ENCODE data around the gene SETD1A. TPM values are rescaled to one million over a fixed set of nuclear protein-coding genes. Genes with fewer than 3 reads are reported as not detected.
A peak's percentile ranks its signal among the peaks of the same experiment; 100 is the strongest.
"Not testable (repeated sequence)": the region's sequence is repeated elsewhere in the genome, so short reads cannot be mapped to it uniquely, and the experiment has no call there.

The SETD1A gene
- total RNA-seq, 1 donor from 2014 or later, result 17.6 TPM

DNA sequence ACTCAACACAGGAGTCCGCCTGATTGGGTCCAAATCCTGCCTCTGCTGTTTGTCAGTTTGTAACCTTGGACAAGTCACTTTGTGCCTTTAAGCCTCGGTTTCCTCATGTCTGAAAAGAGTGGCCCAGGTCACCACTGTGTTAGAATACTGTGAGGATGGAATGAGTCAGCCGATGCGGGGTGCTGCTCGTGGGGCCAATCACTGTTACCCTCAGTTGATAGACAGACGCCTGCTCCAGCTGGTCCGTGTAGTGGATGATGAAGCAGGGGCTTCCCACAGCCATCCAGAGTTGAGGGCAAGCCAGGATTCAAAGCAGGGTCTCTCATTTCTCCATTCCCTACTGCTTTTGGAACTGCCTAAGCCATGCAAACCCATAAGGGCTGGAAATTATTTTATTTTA, 28.4 kb upstream of the SETD1A start:
- DNase-seq (ENCODE audit: low spot score), result no peak

DNA sequence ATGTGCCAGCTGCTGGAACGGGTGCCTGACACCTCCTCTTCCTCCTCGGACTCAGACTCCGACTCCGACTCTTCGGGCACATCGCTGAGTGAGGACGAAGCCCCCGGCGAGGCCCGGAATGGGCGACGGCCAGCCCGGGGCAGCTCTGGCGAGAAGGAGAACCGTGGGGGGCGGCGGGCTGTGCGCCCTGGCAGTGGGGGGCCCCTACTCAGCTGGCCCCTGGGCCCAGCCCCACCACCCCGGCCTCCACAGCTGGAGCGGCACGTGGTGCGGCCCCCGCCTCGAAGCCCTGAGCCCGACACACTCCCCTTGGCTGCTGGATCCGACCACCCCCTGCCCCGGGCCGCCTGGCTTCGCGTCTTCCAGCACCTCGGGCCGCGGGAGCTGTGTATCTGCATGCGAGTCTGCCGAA, 27.4 kb upstream of the SETD1A start:
- no peak for DNase-seq (ENCODE audit: low spot score)

DNA sequence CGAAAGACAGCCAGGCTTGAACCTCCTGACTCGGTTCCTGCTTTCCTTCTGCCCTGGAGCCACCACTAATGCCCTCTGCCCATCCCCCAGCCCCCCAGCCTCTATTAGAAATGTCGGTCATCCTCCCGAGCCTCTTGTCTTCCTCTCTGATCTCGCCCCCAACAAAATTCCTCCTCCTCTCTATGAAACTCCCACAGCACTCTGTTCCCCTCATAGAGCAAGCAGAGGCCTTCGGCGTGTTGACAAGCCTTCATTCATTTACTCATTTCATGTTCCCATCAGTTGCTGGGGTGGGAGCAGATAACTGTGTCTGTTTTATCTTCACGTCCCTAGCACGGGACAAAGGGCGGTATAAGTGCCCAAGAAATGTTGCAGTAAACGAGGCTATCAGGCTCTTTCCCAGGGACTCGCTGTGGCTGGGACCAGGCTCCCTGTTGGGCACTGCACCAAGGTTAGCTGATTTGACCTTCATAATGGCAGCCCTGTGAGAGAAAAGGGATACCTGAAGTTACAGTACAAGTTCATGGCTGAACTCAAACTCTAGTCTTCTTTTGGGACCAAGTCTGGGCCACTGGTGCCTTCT, 26.4 kb upstream of the SETD1A start:
- DNase-seq (ENCODE audit: low spot score), result no peak

DNA sequence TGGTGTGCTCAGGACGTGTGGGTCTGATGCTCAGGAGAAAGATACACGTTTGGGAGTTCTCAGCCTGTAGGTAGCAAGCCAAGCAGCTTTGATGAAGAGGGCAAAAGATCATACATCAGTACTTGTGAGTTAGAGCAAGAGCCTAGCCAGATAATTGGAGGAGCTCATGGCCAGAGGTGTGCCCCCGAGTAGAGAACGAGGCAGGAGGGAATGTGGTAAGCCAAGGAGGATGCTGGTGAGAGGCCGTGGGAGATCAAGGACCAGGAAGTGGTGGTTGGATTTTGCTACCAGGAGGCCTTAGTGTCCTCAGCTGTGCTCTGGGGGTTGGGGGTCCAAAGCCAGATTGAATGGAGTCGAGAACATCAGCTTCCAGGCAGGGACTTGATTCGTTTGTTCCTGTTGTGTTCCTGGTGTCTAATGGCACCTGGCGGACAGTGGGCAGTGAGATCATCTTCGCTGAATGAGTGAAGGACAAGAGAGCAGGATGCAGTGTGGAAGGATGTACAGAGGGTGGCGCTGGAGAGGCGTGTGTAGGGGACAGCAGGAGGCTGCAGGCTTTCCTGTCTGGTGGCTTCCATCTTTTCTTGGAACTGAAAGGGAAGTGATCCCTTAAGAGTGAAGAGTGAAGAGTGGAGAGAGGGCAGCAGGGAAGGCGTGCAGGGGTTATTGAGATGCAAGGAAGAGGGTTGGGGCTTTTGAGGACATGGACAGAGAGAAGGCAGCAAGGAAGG, 22.6 kb upstream of the SETD1A start:
- DNase-seq (ENCODE audit: low spot score), result no peak

DNA sequence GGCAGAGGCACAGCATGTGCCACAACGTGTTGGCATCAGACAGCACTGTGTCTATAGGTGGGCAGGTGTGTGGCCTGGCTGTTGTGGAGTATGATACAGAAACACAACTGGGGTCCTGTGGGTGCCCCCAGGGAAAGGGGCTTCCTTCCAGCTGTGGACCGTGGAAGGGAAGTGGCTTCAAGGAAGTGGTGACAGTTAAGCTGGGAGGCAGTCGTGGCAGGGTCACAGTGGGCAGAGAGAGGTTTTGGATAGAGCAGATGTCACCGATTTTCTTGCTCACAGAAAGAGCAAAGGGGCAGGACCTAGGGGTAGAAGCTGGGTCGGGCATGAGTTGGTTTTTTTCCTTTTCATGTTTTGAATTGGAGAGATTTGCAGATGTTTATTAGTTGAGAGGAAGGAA, 19.9 kb upstream of the SETD1A start:
- DNase-seq (ENCODE audit: low spot score), result no peak

DNA sequence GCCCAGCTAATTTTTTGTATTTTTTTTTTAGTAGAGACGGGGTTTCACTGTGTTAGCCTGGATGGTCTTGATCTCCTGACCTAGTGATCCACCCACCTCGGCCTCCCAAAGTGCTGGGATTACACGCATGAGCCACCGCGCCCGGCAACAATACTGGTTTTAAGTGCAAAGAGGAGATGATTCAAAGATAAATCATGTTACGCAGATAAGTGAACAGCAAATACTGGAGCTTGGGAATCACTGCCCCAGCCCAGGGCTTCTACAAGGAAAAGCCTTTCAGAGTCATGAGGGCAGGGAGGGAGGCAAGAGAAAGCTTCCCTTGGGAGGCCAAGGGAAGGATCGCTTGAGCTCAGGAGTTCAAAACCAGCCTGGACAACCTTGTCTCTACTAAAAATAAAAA, 18.0 kb upstream of the SETD1A start:
- DNase-seq (ENCODE audit: low spot score), result not testable (repeated sequence)

DNA sequence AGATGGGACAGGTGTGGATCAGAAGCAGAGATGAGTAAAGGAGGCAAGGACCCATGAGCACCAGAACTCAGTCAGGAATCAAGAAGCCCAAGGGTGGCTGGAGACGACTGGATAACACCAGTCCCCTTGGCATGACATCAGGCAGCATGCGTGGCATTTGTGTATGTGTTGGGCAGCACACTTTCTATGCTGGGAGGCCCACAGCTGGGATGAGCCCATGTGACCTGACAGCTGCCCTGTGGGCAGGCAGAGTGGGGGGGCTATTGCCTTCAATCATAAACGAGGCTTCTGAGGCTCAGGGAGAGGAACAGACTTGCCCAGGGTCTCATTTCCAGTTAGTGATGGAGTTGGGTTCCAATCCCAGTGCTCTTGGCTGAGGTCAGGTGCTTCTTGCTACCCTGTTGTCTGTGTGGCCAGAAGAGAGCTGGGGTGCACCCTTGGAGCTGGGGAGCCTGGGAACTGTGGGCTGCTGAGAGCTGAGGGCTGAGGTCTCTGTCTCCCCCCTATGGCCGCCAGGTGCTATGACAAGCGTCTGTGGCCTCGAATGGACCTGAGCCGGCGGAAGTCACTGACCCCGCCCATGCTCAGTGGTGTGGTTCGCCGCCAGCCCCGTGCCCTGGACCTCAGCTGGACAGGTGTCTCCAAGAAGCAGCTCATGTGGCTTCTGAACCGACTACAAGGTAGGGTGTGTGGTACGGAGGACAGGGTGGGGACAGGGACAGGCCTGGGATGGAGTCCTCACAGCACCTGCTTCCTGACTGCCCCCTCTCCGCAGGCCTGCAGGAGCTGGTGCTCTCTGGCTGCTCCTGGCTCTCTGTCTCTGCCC, 15.7 kb upstream of the SETD1A start:
- peak; percentile 77 for DNase-seq (ENCODE audit: low spot score)

DNA sequence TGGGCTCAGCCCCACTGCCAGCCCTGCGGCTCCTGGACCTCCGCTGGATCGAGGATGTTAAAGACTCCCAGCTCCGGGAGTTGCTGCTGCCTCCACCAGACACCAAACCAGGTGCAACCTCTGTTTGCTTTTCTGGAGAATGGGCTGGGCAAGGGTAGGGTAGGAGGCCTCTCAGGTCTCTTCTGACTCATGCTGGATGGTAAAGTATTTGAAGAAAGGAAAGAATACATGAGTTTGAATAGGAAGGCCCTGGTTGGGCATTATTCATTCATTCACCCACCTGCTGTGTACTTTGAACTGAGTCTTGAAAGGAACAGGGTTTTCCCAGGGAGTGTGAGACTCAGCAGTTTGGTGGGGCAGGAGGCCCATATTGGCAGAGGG, 15.1 kb upstream of the SETD1A start:
- no peak for DNase-seq (ENCODE audit: low spot score)

DNA sequence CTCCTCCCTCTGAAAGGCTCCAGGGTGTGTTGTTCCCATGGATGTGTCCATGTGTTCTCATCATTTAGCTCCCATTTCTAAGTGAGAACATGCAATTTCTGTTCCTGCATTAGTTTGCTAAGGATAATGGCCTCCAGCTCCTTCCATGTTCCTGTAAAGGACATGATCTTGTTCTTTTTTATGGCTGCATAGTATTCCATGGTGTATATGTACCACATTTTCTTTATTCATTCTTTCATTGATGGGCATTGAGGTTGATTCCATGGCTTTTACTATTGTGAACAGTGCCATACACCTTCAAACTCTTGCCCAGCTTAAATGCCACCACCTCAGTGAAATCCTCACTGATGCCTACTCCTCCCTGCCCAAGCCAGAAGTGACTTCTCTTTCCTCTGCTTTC, 13.2 kb upstream of the SETD1A start:
- no peak for DNase-seq (ENCODE audit: low spot score)

DNA sequence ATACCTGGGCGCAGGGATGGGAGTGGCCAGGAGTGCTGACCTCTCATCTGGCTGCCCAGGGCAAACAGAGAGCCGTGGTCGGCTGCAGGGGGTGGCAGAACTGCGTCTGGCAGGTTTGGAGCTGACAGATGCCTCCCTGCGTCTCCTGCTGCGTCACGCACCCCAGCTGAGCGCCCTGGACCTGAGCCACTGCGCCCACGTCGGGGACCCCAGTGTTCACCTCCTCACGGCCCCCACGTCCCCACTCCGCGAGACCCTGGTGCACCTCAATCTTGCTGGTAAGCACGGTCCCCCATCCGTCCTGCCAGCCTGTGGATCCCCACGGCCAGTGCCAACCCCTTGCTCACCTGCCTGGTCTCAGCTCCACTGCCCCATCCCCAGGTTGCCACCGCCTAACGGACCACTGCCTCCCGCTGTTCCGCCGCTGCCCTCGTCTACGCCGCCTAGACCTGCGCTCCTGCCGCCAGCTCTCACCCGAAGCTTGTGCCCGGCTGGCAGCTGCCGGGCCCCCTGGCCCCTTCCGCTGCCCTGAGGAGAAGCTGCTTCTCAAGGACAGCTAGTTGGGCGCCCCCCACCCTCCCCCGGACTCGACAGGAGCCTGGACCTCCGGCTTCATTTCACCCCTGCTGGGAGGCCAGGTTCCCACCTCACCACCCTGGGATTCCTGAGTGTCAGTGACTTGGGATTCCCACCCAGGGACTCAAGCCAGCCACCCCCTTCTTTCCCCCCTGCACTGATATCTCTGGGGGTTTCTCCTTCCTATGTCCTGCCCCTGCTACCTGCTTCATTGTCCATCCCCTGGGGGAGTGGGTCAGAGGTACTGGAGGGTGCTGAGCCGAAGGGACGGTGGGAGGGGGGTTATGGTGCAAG, 10.6 kb upstream of the SETD1A start:
- no peak for DNase-seq (ENCODE audit: low spot score)

DNA sequence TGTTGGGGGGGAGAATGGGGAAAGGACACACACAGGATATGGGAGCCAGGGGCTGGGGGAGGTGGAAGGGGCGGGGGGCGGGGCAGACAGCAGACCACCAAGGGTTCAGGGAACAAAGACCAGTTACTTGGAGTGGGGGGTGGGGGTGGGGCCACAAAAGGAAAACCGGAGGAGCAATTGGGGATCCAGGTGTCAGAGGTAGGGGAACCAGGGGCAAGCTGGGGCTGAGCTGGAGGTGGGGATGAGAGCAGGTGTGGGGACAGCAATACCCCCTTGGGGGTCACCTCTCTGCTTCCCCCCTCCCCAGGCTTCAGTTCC, 10.1 kb upstream of the SETD1A start:
- no peak for DNase-seq (ENCODE audit: low spot score)

DNA sequence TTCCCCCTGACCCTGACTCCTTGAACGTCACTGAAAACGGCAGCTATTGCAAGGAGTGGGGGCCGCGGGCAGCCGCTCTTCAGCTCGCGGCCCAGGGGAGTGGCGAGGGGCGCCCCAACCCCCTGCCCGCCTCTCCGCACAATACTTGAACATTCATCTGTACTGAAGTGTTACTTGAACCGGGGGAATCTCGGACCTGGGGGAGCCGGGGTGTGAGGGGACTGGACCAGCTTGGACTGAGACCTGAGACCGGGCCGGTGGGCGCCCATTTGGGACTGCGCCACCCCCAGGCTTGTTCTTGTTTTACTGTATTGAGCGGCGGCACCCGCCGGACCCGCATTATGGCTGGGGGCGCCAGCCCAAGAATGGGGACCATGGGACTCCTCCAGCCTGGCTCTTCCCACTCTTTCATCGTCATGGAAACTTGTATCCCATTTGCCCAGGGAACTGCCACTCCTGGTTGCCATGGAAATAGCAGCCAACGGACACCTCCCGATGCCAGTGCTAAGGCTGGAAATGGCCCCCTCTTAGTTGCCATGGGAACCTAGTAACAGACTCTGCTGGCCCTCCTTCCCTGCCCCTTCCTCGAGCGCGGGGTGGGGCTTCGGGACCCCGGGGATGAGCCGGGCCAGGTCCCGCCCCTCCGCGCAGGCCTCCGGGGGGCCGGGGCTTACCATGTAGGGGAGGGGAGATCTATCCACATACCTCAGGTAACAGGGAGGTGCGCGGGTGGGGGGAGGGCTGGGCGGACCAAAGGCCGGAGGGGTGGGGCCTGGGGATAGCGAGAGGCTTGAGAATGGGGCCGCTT, 9.5 kb upstream of the SETD1A start:
- peak; percentile 92 for DNase-seq (ENCODE audit: low spot score)

DNA sequence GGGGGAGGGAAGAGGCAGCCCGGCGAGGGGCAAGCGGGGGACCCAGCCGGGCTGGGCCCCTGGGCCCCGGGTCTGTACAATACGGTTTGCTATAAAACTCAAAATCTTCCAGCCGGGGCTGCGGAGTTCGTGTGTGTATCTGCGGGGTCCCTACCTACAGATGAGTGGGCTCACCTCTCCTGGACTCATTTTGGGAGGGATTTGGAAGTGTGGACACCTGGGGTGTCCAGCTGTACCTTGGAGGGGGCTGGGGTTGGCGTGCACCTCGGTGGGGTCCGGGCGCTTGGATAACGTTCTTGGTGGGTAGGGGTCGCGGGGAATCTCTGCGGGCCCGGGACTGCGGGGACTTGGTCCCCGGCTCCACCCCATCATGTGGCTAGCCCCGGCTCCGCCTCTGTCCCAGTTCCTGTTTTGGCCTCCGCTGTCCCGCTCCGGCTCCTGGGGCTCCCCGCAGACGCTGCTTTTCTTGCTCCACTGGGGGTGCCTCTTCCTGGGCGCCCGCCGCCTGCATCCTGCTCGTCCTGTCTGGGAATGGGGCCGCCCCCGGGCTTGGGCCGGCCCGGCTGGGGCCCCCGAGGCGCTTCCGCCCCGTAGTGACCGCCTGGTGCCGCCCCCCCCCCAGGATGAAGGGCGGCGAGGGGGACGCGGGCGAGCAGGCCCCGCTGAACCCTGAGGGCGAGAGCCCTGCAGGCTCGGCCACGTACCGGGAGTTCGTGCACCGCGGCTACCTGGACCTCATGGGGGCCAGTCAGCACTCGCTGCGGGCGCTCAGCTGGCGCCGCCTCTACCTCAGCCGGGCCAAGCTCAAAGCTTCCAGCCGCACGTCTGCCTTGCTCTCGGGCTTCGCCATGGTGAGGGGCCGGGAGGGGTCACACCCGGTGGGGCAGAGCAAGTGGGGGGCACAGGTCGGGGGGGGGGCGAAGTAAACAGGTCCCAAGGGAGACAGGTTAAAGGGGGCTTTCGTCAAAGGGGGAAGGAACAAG, 8.6 kb upstream of the SETD1A start, which contains the start of gene ORAI3:
Gene ORAI3, plus strand, starts transcription at position 402 of the 983 bp plus-strand sequence. Its CDS starts 222 bp downstream, at position 624.
- DNase-seq (ENCODE audit: low spot score), result peak; percentile 68

DNA sequence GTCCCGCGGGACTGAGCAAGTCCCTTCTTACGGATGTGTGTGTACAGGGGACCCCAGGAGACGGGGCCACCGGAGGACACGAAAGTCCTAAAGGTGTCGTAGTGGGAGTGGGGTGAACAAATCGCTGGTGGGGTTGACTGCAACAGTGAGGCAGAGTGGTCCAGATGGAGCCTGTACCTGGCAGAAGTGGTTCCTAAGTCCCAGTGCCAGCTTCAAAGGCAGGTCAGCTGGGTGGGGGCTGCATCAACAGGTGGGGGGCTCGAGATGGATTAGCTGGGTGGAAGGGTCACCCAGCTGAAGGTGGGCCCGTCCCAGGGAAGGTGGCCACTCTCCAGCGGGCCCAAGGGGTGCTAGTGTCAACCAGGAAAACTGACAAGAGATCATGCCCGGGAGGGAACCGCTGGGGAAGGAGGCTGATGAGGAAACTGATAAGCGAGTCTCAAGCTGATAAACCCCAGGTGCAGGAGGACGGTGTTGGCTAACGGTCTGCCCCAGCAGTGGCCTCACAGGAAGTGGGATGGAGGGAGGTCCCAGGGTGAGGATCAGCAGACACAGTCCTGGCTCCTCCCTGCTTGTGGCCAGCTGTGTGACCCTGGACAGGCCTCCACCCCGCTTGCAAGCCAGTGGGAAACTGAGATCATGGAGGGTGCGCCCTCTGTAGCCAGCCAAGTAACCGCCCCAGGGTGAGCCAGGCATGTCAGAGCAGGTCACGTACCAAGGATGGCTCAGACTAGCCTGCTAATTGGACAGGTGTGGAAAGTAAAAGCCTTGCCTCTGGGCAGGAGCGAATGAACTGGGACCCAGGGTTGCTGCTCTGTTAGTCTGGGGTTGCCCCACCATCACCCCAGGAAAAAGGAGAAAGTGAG, 7.7 kb upstream of the SETD1A start:
- DNase-seq (ENCODE audit: low spot score), result peak; percentile 69

DNA sequence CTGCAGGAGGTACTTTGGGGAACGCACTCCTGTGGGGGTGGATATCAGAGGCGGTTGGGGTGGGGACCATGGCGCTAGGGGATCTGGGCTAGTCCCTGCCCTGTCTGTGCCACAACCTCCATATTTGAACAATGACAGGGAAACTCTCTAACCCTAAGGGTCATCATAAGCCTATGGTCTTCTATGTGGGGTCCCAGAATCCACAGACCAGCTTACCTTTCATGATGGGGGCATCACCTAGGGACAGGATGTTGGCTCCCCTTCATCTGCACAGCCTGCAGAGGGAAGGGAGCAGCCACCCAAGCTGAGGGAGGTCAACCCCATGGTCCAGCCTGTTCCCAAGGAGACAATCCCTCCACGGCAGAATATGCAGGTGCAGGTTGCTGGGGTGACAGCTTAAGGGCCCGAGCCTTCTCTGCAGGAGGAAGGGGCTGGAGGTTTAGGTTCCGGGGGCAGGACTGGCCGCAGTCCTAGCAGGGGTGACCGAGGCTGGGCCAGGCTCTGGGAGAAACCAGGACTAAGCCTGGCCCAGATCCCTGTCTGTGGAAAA, 7.0 kb upstream of the SETD1A start:
- DNase-seq (ENCODE audit: low spot score), result no peak

DNA sequence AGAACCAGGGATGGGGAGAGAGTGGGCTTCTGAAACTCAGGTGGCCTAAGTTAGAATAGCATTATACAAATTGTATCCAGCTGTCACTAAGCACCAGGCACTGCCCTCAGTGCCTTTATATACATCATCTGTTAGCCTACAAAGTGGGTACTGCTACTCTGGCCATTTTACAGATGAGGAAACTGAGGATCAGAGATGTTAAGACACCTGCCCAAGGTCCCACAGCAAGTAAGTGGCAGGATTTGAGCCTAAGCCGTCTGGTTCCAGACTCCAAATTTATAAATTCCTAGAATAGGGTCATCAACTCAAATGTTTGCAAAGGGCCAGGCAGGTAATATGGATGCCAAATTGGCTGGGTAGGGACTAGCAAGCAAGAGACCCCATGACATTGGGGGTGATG, 6.4 kb upstream of the SETD1A start:
- no peak for DNase-seq (ENCODE audit: low spot score)

DNA sequence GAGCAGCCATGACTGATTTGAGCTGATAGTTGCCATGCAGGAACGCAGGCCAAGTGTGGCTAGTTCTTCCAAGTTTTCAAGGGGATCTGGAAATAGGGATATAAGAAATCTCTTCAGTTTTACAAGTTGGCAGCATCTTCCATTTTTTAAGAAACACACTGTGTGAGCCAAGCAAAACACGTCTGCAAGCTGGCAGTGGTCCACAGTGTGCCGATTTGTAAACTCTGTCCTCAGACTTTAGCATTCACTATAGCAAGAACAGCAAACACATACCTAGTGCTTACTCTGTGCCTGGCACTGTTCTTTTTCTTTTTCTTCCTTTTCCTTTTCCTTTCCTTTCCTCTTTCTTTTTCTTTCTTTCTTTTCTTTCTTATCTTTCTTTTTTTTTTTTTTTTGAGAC, 5.8 kb upstream of the SETD1A start:
- DNase-seq (ENCODE audit: low spot score), result peak; percentile 66

DNA sequence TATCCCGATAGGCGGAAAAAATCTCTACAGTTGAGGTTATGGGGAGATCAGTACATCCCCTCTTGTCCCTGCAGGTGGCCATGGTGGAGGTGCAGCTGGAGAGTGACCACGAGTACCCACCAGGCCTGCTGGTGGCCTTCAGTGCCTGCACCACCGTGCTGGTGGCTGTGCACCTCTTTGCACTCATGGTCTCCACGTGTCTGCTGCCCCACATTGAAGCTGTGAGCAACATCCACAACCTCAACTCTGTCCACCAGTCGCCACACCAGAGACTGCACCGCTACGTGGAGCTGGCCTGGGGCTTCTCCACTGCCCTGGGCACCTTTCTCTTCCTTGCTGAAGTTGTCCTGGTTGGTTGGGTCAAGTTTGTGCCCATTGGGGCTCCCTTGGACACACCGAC, 4.4 kb upstream of the SETD1A start:
- DNase-seq (ENCODE audit: low spot score), result no peak

Data from mucosa of gallbladder (tissue), 1 donor.